Measurements from ENCODE around the gene WTIP.
"Not testable (repeated sequence)": the region's sequence is repeated elsewhere in the genome, so short reads cannot be mapped to it uniquely, and the experiment has no call there.

Gene WTIP

GRCh38 chr19:34461375-34462100, 20.0 kb upstream of the WTIP start:
- no peak overlapping the region for H3K4me2 ChIP-seq (ENCODE audit: low read length)
- H3K9ac ChIP-seq (ENCODE audit: low read depth, low read length) = no peak overlapping the region
- no peaks in the 10 kb centered on the region for H3K4me1 ChIP-seq (ENCODE audit: control insufficient read depth, insufficient read depth, low read length)
- peaks cover 84% of the 10 kb centered on the region for H3K36me3 ChIP-seq (ENCODE audit: insufficient read depth, low read length)
- H3K9me3 ChIP-seq (replicated peaks; ENCODE audit: low read length) = no peaks in the 10 kb centered on the region
- H3K4me3 ChIP-seq (ENCODE audit: low read length) = no peak overlapping the region
- H3K27me3 ChIP-seq (ENCODE audit: control insufficient read depth, insufficient read depth, low read length) = no peaks in the 10 kb centered on the region

GRCh38 chr19:34464785-34465184, 16.8 kb upstream of the WTIP start:
- not testable (repeated sequence) for H3K9ac ChIP-seq (ENCODE audit: low read depth, low read length); H3K9me3 ChIP-seq (replicated peaks; ENCODE audit: low read length); H3K4me2 ChIP-seq (ENCODE audit: low read length); H3K4me1 ChIP-seq (ENCODE audit: control insufficient read depth, insufficient read depth, low read length); H3K4me3 ChIP-seq (ENCODE audit: low read length); H3K27me3 ChIP-seq (ENCODE audit: control insufficient read depth, insufficient read depth, low read length)
- H3K36me3 ChIP-seq (ENCODE audit: insufficient read depth, low read length) = peaks cover 83% of the 10 kb centered on the region

- Histone ChIP-seq H3K4me1 (ENCODE audit: control insufficient read depth, insufficient read depth, low read length) (no peaks in the 10 kb centered on the region), H3K4me3 (ENCODE audit: low read length) (no peak overlapping the region), H3K4me2 (ENCODE audit: low read length) (no peak overlapping the region), H3K27me3 (ENCODE audit: control insufficient read depth, insufficient read depth, low read length) (no peaks in the 10 kb centered on the region), H3K9ac (ENCODE audit: low read depth, low read length) (no peak overlapping the region), H3K36me3 (ENCODE audit: insufficient read depth, low read length) (peaks cover 78% of the 10 kb centered on the region), H3K9me3 (replicated peaks; ENCODE audit: low read length) (no peaks in the 10 kb centered on the region)
These were observed 13.1 kb upstream of the WTIP start for GRCh38 chr19:34468409-34468808.

- not testable (repeated sequence) for H3K4me1 ChIP-seq (ENCODE audit: control insufficient read depth, insufficient read depth, low read length); H3K9me3 ChIP-seq (replicated peaks; ENCODE audit: low read length); H3K4me3 ChIP-seq (ENCODE audit: low read length); H3K9ac ChIP-seq (ENCODE audit: low read depth, low read length); H3K4me2 ChIP-seq (ENCODE audit: low read length); H3K27me3 ChIP-seq (ENCODE audit: control insufficient read depth, insufficient read depth, low read length)
- peaks cover 75% of the 10 kb centered on the region for H3K36me3 ChIP-seq (ENCODE audit: insufficient read depth, low read length)
These were observed 12.5 kb upstream of the WTIP start for GRCh38 chr19:34469026-34469425.

GRCh38 chr19:34471906-34472700, 9.5 kb upstream of the WTIP start:
- Histone ChIP-seq H3K4me2 (ENCODE audit: low read length) (no peak overlapping the region), H3K4me3 (ENCODE audit: low read length) (no peak overlapping the region), H3K9ac (ENCODE audit: low read depth, low read length) (no peak overlapping the region), H3K4me1 (ENCODE audit: control insufficient read depth, insufficient read depth, low read length) (peaks cover 22% of the 10 kb centered on the region), H3K9me3 (replicated peaks; ENCODE audit: low read length) (no peaks in the 10 kb centered on the region), H3K36me3 (ENCODE audit: insufficient read depth, low read length) (peaks cover 48% of the 10 kb centered on the region), H3K27me3 (ENCODE audit: control insufficient read depth, insufficient read depth, low read length) (no peaks in the 10 kb centered on the region)

- H3K27me3 ChIP-seq (ENCODE audit: control insufficient read depth, insufficient read depth, low read length) = no peaks in the 10 kb centered on the region
- no peak overlapping the region for H3K9ac ChIP-seq (ENCODE audit: low read depth, low read length)
- H3K4me3 ChIP-seq (ENCODE audit: low read length) = no peak overlapping the region
- H3K9me3 ChIP-seq (replicated peaks; ENCODE audit: low read length) = no peaks in the 10 kb centered on the region
- H3K4me2 ChIP-seq (ENCODE audit: low read length) = peak overlapping the region; percentile 18
- H3K36me3 ChIP-seq (ENCODE audit: insufficient read depth, low read length) = peaks cover 35% of the 10 kb centered on the region
- peaks cover 22% of the 10 kb centered on the region for H3K4me1 ChIP-seq (ENCODE audit: control insufficient read depth, insufficient read depth, low read length)
These were observed 7.1 kb upstream of the WTIP start for GRCh38 chr19:34474233-34474989.

GRCh38 chr19:34475026-34475974, 6.3 kb upstream of the WTIP start:
- Histone ChIP-seq H3K9me3 (replicated peaks; ENCODE audit: low read length) (no peaks in the 10 kb centered on the region), H3K36me3 (ENCODE audit: insufficient read depth, low read length) (peaks cover 29% of the 10 kb centered on the region), H3K4me2 (ENCODE audit: low read length) (peak overlapping the region; percentile 56), H3K4me1 (ENCODE audit: control insufficient read depth, insufficient read depth, low read length) (peaks cover 22% of the 10 kb centered on the region), H3K4me3 (ENCODE audit: low read length) (no peak overlapping the region), H3K9ac (ENCODE audit: low read depth, low read length) (no peak overlapping the region), H3K27me3 (ENCODE audit: control insufficient read depth, insufficient read depth, low read length) (no peaks in the 10 kb centered on the region)

GRCh38 chr19:34475975-34476594, 5.5 kb upstream of the WTIP start:
- Histone ChIP-seq H3K4me1 (ENCODE audit: control insufficient read depth, insufficient read depth, low read length) (peaks cover 26% of the 10 kb centered on the region), H3K36me3 (ENCODE audit: insufficient read depth, low read length) (peaks cover 27% of the 10 kb centered on the region), H3K4me2 (ENCODE audit: low read length) (no peak overlapping the region), H3K9ac (ENCODE audit: low read depth, low read length) (no peak overlapping the region), H3K27me3 (ENCODE audit: control insufficient read depth, insufficient read depth, low read length) (no peaks in the 10 kb centered on the region), H3K4me3 (ENCODE audit: low read length) (no peak overlapping the region), H3K9me3 (replicated peaks; ENCODE audit: low read length) (no peaks in the 10 kb centered on the region)

GRCh38 chr19:34478496-34478895, 3.1 kb upstream of the WTIP start:
- not testable (repeated sequence) for H3K4me2 ChIP-seq (ENCODE audit: low read length); H3K9ac ChIP-seq (ENCODE audit: low read depth, low read length); H3K4me3 ChIP-seq (ENCODE audit: low read length); H3K9me3 ChIP-seq (replicated peaks; ENCODE audit: low read length); H3K27me3 ChIP-seq (ENCODE audit: control insufficient read depth, insufficient read depth, low read length); H3K36me3 ChIP-seq (ENCODE audit: insufficient read depth, low read length)
- peaks cover 32% of the 10 kb centered on the region for H3K4me1 ChIP-seq (ENCODE audit: control insufficient read depth, insufficient read depth, low read length)

- Histone ChIP-seq H3K4me1 (ENCODE audit: control insufficient read depth, insufficient read depth, low read length) (peaks cover 28% of the 10 kb centered on the region), H3K36me3 (ENCODE audit: insufficient read depth, low read length) (no peaks in the 10 kb centered on the region), H3K9me3 (replicated peaks; ENCODE audit: low read length) (no peaks in the 10 kb centered on the region), H3K4me3 (ENCODE audit: low read length) (no peak overlapping the region), H3K4me2 (ENCODE audit: low read length) (no peak overlapping the region), H3K27me3 (ENCODE audit: control insufficient read depth, insufficient read depth, low read length) (no peaks in the 10 kb centered on the region), H3K9ac (ENCODE audit: low read depth, low read length) (no peak overlapping the region)
These were observed 2.2 kb upstream of the WTIP start for GRCh38 chr19:34479396-34479795.
